Bone marrow (tissue), 2 donors: ENCODE results near the gene PPP2R2D.
"Not testable (repeated sequence)": the region's sequence is repeated elsewhere in the genome, so short reads cannot be mapped to it uniquely, and the experiment has no call there.

ENCODE experiments used
- DNase-seq, 2 donors: peaks; one replicate each; lab custom pipeline; 2025; lab: John Stamatoyannopoulos, UW

The PPP2R2D gene

DNA sequence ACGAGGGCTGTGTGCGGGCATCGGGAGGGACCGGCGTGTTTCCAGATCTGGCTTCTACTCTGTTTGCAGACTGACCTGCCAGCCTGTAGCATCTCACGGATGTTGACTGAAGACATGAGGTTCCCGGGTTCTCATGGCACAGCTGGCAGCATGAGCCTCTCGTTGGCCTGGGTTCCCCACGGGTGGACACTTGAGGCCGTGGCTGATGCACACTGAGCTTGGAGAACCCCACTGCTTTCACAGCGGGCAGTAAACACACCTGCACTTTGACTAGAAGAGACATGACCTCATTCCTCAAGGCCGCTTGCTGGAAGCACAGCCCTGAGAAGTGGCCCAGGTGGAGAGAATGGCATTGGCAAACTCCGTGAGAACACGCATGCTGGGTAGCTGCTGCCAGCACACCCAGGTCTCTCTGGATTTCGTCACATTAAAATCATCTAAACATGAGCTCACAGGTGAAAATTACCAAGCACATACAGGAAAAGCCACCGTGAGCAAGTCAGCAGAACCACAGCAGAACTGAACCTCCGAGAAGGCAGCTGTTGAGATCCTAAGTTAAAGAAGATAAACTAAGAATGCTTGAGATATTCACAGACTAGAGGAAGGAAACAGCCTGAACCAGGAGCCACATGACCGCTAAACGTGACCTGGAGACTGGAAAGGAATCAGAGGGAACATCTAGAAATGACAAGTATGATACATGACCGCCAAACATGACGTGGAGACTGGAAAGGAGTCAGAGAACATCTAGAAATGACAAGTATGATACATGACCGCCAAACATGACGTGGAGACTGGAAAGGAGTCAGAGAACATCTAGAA, 48.4 kb downstream of the PPP2R2D start:
- no peak for DNase-seq

DNA sequence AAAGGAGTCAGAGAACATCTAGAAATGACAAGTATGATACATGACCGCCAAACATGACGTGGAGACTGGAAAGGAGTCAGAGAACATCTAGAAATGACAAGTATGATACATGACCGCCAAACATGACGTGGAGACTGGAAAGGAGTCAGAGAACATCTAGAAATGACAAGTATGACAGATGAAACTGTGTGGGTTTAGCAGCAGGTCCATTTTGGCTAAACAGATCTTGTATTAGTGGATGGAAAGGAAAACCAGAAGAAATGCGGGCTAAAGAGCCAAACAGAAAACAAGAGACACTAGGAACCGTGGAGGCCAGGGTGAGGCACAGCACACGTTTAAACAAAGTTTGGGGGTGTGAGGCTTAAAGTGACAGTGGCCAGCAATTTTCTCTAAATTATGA, 49.1 kb downstream of the PPP2R2D start:
- DNase-seq: not testable (repeated sequence)

DNA sequence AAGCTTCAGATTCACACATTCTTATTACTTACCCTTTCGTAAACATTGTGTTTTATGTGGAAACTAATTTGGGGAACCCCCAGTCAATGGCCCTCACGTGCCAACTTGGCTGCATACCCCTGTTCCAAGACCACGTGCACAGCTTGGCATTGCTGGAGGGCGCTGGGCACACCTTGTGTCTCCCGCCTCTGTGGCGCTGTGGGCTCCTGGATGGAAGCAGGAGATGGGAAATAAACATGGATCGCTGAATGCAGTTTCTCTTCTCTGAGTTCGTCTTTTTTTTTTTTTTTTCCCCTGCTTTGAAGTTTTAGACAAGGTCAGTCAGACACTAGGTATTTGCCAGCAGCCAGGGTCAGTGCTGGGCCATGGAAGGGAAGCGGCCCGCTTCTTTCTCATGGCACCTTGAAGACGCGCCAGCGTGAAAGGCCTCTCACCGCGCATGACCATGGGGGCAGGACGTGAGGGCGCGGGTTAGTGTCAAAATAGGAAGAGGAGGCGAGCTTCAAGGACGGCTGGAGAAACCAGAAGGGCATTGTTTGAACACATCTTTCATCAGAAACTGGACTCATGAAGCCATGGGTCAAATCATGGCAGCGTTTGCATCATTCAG, 53.7 kb downstream of the PPP2R2D start:
- no peak for DNase-seq

DNA sequence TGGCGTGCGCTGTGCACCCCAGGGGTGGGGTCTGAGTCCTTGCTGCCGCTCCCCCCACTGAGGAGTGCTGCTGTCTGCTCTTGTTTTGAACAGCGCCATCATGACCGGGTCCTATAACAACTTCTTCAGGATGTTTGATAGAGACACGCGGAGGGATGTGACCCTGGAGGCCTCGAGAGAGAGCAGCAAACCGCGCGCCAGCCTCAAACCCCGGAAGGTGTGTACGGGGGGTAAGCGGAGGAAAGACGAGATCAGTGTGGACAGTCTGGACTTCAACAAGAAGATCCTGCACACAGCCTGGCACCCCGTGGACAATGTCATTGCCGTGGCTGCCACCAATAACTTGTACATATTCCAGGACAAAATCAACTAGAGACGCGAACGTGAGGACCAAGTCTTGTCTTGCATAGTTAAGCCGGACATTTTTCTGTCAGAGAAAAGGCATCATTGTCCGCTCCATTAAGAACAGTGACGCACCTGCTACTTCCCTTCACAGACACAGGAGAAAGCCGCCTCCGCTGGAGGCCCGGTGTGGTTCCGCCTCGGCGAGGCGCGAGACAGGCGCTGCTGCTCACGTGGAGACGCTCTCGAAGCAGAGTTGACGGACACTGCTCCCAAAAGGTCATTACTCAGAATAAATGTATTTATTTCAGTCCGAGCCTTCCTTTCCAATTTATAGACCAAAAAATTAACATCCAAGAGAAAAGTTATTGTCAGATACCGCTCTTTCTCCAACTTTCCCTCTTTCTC, 55.0 kb downstream of the PPP2R2D start:
- DNase-seq: no peak

DNA sequence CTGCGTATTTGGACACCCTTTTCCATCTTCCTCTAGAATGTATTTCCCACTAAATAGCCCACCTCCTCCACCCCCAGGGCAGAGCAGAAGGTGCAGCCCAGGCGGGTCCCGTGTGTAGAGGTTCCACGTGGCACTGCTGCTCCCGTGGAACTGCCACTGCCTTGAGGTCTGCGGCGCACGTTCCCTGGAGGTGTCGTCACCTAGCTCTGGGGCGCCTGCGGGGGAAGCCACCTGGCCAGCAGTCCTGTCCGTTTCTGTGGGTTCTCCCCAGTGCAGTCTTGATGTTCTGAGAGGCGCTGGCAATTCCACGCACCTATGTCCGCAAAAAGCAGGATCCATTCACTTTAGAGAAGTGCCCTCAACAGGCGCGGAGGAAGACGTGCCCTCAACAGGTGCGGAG, 59.0 kb downstream of the PPP2R2D start:
- DNase-seq: no peak

DNA sequence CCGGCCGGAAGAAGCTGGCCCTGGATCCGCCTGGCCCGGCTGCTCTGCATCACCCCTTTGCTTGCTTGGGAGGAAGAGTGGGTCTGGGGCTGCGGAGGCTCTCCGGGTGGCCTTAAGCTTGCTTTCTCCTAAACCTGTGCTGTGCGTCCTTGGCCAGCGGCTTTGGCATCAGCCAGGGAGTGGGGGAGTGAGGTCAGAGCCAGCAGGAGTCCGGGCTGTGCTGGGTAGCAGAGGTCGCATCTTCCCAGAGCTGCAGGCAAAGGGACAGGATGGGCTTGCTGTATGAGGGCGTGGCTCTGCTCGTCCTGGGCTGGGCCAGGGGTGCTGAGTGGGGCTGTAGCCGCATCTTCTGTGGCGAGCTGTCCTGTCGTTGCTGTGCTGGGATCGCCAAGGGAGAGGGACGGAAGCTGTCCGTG, 59.8 kb downstream of the PPP2R2D start:
- no peak for DNase-seq

DNA sequence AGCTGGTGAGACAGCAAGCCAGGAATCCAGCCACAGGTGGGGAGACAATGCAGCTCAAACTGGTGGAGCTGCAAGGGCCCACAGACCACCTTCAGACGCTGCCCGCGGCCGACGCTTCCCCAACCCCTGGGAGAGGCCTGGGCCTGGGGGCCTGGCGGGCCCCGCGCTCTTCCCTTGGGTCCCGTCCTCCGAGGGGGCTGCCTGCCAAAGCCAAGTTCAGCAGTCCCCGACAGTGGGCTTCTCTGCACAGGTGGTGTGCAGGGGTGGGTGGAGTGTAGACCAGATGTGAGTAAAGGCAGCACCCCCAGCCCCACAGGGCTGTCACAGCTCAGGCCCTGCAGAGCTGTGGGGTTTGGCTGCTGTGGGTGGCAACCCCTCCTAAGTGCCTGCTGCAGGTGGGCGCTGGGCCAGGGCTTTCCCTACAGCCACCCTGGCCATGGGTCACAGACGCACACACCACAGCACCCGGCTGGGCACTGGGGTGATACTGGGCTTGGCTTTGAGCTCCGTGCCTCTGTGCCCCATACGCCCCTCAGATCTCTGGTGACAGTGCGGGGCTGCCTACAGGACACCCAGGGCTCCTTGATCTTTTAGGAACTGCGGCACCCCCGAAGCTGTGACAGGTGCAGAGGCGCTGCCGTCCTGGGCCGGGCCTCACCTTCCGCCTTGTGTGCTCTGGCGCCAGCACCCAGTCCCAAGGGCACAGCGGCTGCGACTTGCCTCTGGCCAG, 60.4 kb downstream of the PPP2R2D start:
- no peak for DNase-seq

DNA sequence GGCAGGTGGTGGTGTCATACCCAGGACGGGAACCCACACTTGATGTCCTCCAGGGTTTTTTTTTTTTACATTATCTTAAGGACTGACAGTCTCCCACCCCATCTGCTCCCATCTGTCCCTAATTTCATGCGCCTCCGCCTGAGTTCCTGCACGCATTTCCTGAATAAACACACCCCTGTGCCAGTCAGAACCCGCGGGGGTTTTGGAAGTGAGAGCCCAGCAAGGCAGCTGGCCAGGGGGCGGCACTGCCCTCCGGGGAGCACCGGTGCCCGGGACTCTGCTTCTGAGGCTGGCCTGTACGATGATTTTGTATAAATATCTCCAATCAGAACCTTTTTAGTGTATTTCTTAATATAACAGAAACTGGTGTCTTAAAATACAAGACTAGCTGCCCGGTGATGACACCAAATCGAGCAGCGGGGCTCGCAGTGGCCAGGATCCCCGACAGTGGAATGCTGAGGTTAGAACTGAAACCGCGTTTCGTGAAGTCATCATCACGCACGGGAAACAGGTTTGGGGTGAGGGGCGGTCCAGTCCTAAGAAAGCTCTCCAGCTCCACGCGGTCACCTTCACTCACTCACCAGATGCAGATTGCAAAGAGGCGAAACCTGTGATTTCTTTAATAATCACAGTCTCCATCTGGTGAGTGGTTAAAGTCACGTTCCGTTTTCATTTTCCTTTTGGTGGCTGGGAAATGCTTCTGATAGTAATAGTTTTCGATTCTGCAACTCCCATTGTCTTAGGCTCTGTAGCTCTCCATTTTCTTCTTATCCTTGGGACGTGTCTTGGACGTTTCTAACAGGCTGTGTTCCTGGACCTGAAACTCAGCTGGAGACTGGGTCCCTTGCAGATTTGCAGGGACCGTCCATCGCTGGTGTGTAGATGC, 61.2 kb downstream of the PPP2R2D start:
- no peak for DNase-seq

DNA sequence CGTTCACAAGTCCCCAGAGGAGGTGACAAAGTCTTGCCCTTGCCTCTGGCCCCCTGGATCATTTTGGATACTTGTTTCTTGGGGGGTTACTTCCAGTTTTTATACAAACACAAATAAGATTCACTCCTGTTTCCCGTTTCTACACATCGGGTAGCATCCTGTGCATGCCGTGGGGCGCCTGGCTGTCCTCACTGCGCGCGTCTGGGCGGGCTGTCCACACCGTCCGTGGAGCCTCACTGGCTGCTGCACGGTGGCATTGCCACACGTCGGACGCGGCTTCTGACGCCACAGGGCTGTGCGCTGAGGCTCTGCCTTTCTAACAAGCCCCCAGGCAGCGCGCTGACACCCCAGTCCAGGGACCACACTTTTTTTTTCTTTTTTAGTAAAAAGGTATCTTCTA, 62.5 kb downstream of the PPP2R2D start:
- DNase-seq: no peak

DNA sequence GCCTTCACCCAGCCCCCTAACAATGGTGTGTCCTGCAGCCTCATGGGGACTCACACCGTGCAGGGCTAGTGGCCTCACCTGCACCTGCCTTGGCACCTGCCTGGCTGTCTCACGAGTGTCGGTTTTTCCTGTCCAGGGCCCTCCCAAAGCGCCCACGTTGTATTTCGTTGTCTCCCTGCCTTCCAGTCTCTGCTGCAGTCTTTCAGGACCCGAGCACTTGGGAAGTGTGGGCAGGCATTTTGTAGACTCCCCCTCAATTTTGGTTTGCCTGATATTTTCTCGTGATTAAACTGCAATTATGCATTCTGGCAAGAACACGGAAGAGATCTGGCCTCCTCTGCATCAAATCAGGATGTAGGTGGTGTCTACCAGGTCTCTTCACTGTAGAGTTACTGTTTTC, 63.0 kb downstream of the PPP2R2D start:
- no peak for DNase-seq

DNA sequence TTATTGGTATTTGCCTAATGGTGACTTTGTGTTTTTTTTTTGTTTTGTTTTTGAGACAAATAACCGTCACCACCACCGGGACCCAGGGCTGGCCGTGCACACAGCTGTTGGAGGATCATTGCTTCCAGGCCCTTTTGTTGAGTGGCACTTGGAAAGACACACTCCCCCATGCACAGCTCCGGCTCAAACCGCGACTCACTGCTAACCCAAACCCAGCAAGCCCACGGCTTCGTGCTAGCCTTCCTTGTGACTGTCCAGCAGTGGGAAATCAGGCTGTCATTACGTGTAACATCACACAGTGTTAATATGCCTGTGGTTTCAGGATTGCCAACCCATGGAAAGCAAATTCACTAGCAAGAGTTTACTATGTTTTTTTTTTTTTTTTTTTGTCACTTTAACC, 63.5 kb downstream of the PPP2R2D start:
- DNase-seq: no peak

DNA sequence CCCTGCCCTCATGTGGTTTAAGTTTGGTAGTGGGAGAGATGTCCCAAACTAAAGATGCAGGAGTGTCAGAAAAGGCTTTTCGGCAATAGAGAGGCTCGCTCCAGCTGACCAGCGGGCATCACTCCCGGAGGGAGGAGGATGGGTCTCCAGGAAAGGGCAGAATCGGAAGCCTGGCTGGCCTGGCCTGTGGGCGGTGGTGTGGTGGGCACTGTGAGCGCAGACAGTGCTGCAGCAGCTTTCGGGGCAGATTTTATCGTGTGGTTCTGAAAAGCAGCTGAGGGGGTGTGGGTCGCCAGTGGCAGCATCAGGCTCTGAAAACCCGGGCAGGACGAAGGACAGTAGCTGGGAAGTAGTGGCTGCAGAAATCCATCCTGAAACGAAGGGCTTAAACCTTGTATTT, 68.1 kb downstream of the PPP2R2D start:
- no peak for DNase-seq

DNA sequence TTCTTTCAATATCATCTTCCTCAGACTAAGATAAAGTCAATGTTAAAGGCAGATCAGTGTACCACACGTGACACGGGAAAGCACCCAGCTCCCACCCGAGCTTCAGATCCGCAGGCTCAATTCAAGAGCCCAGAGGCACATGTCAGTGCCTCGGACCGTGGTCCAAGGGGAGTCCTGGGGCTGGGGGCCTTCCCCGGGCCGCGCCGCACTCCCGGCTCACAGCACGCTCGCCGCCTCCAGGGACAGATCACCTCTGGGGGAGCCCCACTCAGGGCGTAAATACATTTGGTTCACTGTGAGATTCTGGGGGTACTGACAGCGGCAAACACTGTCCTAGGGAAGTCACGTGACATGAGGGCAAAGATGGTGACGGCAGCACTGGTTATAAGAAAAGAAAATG, 70.1 kb downstream of the PPP2R2D start:
- DNase-seq: no peak

DNA sequence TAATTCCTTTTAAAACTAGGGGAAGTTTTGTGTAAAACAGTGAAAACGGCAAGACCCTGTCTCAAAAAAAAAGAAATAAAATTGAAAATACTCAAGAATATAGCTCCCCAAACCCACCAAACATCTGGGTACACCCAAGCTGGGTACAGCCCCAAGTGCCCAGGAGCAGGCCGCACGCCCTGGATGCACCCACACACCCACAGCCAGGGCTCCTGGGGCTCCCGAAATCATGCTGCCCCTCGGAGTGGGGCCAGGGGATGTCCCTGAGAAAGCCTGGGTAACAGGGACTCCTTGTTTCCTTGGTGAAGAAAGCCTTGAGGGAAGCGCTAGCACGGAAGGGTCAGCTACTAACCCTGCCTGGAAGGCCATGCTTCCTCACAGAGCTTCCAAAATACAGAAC, 70.8 kb downstream of the PPP2R2D start:
- no peak for DNase-seq

DNA sequence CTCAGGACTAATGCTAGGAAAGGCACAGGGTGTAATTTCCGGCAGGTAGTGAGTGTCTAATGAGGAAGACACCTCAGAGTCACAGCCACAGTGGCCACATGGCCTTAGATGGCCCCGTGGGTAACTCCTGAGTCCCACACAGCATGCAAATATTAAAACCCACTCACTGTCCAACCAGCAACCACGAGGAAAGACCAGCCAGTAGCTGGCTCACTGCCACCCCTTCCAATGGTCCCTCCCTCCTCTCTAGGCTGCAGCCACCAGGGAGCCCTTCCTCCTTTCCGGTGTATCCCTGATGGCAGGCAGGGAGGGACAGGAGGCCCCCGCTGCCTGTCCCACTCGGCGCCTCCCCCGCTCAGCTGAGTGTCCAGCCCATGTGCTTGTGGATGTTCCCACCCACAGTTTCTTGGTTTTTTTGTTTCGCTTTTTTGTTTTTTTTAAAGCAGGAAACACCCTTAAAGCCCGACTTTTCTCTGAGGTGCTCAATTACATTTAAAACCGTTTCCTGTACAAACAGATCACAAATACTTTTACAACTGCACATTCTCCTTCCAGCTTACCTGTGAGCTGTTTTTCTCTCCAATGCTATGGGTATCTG, 71.8 kb downstream of the PPP2R2D start:
- no peak for DNase-seq

DNA sequence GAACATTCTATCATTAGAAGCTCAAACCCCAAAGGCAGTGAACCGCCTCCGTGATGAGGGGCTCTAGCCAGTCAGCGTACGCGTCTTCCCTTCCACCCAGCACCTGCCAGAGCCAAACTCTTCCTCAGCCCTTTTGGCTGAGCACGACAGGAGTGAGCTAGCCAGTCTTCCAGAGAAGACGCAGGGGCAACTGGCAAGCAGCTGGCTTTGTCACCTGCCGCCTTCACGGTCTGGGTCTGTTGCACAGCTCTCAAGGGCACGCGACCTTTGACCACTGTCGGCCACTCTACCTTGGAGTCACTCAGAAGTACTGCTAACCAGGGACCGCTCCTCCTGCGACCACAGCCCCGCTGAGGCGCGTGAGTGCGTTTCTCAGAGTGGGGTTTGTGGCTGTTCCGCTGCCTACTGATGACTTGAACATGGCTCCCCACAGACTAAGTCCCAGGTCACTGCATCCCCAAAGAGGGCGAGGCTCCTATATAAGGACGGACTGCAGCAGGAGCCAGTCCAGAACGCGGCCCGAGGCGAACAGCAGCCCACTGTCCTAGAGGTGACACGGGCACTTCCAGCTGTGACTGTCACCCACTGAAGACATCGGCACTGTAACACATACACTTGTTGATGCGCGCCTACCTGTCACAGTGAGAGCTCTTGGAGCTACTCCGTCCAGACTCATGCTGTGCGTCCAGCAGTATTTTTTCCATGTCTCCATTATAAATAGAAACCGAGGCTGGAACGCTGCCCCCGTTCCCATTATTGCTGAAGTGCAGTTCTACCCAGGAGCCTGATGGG, 72.5 kb downstream of the PPP2R2D start:
- DNase-seq: no peak

DNA sequence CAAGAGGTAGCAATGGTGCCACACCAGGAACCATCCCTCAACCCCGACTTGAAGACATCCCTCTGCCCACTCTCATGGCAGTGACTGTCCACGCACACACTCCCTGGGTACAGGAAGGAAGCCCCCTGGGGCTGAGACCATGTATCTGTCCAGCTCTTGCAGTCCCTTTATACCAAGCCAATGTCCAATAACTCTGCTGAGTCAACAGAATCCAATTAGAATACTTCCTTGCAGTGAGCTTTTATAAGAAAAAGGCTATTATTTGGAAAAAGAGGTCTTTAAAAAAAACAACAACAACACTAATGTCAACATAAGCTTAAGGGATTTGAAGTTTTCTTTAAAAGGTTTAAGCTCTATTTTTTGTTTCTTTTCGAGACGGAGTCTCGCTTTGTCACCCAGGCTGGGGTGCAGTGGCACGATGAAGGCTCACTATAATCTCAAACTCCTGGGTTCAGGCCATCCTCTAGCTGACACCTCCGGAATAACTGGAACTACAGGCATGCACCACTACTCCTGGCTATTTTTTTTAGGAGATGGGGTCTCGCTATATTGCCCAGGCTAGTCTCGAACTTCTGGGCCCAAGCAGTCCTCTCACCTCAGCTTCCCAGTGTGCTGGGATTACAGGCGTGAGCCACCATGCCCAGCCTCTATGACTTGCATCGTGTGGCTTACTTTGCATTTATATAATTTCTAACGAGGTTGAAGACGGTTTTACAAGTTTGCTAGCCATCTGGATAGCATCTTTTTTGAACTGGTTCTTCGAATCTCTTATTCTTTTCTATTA, 73.4 kb downstream of the PPP2R2D start:
- no peak for DNase-seq

DNA sequence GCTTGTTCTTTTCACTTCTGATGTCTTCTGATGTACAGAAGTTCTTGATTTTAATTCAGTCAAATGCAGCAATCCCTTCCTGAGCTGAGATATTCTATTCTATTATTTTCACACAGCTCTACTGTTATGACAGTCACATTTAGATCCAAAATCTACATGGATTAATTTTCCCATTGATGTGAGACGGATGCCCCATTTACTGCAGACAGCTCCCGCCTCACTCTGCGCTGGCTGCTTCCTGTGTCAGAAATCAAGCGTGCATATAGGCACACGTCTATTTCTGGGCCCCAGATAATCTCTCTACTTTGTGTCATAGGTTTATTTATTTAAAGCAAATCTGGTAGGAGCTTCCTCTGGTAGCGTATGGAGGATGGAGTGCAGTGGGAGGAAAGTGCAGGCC, 74.2 kb downstream of the PPP2R2D start:
- DNase-seq: no peak

DNA sequence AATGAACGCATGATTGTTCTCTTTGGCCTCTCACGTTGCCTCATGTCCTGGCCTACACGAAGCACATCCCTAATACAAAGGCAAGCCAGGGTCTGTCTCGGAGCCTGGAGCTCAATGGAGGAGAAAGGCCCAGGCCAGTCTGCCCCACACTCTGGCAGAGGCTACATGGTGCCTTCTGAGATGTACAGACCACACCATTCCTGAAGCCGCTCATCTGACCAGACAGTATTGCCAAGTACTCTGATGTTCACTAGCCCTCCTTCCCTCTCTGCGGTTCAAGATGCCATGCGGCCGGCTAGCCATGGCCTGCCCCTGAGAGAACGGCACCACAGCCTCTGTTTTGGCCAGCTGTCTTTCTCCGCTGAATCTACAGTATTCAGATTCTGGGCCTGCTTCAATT, 75.0 kb downstream of the PPP2R2D start:
- DNase-seq: no peak
